Renal cortex interstitium (tissue), 11 donors: ENCODE data around the gene ADCY5. TPM values are rescaled to one million over a fixed set of nuclear protein-coding genes. Genes with fewer than 3 reads are reported as not detected.

ENCODE experiments used
- DNase-seq, 11 donors: peaks; one replicate each; pipeline ENCODE4 v3.0.0-alpha.2; 2013; ENCODE audit warnings: low read depth in 9 of 11, low spot score in 4 of 11; ENCODE audit errors: extremely low read depth in 1 of 11
- polyA plus RNA-seq, 3 donors: library from polyadenylated mRNA; unstranded; fragments of 120-200 nt; gene quantifications; one replicate each; pipeline ENCODE4 v1.2.1, GENCODE V29; 2013; ENCODE audit not compliant: insufficient read length in 3 of 3

Gene ADCY5
- polyA plus RNA-seq, 3 donors, result 10.0 to 11.7 (median 10.9) TPM

DNA sequence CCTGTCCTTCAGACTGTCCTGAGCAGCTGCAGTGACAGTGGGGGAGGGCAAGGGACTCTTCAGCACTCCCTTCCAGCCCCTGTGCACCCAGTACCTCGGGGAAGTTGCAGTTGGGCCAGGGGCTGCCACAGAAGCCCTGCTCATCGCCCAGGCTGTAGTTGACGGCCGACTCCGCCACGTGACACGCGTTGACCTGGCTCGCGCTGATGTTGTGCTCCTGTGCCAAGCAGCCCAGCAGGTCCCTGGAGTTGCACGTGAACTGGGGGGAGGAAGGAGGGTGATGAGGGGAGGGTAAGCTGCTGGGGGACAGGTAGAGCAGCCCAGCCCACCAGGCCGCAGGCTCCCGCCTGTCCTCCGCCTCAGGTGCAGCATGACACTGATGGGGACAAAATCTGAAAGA lies 145.9 kb downstream of the ADCY5 start:
- DNase-seq, result no peak

DNA sequence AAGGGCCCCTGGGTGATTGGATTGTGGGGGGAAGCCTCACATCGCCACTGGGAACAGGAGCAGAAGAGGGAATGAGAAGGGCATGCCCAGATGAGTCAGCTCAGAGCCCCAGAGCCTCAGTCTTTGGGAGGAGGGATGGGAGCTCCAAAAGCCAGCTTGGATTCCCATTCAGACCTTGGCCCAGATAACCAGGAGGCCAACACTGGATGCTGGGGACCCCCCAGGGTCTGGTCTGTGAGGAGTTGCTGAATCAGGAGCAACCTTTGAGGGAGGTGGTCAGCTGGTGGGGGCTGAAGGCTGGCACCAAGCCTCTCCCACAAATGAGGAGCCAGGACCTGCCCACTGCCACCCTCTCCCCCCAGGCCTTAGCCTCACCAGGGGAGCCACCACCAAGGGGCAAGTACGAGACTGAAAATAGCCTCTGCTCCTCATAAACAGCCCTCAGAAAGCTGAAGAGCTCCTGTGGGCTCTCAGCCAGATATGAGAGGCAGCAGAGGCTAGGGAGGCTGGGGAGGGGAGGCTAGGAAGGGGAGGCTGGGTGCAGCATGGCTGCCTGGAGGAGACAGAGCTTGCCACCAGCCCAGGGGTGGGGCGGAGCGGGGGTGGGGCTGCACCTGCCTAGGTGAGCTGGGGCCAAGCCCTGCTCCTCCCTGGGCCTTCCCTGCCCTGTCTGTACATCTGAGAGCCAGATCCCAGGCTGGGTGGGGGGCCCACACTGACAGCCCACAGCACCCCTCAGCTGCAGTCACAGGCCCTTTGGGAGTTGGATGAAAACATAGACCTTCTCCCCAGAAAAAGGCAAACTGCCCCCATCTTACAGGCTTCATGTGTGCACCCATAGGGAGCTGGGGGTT lies 147.3 kb downstream of the ADCY5 start:
- no peak for DNase-seq

DNA sequence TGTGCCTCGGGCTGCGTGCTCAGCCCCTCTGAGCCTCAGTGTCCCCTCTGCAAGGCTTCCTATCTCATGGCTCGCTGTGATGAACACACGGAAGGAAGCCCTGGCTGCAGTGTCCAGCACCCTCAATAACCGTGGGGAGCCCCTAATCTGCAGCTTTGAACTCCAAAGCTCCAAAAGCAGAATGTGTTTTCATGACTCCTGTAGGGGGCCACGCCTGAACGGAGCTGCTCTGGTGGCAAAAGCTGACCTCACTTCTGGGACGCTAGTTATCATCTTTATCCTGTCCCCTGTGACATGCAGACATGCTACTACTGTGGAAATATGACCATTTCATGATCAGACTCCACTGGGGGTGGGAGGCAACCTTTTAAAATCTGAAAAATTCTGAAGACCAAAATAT lies 148.3 kb downstream of the ADCY5 start:
- no peak for DNase-seq

DNA sequence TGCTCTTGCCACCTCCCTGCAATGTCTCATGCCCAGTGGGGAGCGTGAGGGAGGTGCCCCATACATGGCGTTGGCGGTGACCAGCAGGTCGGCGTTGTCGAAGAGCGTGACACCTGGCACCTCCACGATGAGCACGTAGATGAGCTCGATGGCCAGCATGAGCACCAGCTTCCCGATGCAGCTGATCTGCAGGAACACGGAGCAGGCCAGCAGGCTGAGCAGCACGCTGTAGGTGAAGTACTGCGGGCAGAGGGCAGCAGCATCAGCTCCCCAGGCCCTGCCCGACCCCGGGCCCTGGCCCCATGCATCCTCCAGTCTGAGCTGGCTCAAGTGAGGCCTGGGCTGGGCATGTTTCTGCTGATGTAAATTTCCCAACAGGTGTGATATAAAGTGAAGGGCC lies 148.8 kb downstream of the ADCY5 start:
- no peak for DNase-seq

DNA sequence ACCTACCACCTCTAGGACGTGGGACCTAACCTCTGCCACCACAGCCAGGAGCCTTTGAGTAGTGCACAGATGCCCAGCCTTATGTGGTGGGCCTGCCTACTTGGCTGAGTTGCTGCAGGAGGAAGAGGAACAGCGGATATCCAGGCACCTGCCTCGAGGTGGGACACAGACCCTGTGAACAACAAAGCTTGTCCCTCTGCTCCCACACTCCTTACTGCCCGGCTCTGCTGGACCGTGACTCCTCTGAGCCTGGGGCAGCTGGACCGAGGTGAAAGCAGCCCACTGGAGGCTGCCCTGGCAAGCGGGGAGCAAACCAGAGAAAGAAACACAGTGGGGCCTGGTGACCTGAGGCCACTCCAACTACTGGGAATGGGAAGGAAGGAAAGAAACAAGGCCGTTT lies 149.3 kb downstream of the ADCY5 start:
- DNase-seq, result no peak

DNA sequence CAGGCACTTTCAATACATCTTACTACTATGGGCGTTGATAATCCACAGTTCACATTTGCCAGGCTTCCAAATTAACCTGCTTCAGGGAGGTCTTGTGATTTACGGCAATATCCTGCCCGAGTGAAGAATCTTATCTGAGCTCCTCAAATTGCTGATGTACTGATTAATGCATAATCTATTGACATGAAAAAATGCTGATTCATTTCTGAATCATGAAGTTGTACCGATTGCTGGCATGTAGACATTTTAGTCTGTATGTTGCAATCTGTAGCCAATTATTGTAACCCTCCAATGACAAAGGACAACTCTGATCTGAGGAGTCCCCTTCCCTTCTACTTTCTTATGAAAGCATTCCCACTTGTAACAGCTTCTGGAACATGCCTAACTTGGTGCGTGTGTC lies 150.0 kb downstream of the ADCY5 start:
- no peak for DNase-seq

DNA sequence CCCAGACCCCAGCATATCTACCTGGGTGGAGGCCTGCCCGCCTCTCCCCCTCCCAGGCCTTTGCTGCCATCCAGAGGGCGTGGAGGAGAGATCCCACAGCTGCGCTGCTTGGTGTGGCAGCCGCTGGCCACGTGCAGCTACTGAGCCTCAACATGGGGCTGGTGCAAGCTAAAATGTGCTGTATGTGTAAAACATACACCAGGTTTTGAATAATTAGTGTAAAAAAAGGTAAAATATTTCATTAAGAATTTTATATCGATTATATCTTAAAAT lies 151.3 kb downstream of the ADCY5 start:
- no peak for DNase-seq

DNA sequence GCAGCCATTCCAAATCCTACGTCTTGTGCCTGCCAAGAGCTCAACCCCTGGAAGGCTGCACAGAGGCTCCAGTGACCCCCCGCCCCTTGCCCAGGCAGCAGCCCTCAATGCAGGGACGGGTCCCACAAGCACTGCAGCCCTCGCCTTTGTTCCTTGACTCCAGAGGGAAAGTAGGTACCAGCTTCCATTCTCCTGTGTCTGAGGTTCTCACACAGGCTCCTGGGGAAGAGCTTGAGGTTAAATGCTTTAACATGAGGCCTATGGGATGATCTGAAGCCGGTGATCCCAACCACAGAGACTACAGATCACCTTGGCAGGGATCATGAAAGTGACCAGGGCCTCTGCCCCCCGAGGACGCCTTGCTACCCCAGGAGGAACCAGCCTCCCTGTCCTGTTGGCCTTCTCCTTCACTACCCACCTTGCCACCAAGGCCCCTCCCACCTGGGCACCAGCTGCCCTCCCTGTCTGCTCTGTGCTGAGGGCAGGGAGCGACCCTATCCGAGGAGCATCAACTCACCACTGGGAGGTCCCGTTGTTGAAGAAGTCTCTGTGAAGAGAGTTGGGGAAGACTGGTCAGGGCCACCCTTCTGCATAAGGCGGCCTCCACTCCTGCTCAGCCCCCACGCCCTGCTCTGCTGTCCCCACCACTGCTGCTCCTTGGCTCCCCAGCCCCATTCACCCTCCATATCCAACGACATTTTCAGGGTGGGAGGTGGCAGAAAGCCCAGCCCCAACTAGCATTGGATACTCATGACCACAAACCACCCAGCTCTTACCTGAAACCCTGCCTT lies 151.9 kb downstream of the ADCY5 start:
- DNase-seq, result no peak

DNA sequence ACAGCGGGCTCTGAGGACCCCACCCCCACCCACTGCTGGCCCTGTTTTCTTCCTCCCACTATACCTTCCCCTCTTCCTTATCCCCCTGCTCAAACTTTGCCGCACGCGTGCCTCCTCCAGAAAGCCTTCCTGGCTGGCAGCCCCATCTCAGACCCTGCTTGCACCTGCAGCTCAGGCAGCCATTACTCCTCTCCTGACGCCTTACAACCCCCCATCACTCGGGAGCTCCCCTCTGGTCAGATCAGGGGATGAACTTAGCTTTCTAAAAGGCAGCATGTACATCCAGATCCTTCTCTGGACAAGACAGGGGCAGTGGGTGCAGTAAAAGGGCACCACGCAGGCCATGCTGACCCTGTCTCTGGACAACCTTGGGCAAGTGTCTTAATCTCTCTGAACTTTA lies 152.6 kb downstream of the ADCY5 start:
- no peak for DNase-seq

DNA sequence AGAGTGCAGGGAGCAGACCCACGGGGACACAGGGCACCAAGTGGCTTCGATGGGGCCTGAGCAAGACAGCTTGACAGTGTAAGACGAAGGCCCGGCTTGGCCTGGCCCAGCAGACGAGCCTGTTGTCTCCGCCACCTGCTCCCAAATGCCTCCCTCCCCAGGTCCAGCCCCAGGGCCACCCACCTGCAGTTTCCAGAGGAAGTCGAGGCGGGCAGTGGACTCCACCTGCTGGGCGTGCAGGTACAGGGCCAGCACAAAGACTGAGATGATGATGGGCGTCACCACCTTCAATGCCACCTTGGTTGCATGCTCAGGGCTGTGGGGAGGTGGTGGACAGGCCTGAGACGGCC lies 153.0 kb downstream of the ADCY5 start:
- DNase-seq, result no peak

DNA sequence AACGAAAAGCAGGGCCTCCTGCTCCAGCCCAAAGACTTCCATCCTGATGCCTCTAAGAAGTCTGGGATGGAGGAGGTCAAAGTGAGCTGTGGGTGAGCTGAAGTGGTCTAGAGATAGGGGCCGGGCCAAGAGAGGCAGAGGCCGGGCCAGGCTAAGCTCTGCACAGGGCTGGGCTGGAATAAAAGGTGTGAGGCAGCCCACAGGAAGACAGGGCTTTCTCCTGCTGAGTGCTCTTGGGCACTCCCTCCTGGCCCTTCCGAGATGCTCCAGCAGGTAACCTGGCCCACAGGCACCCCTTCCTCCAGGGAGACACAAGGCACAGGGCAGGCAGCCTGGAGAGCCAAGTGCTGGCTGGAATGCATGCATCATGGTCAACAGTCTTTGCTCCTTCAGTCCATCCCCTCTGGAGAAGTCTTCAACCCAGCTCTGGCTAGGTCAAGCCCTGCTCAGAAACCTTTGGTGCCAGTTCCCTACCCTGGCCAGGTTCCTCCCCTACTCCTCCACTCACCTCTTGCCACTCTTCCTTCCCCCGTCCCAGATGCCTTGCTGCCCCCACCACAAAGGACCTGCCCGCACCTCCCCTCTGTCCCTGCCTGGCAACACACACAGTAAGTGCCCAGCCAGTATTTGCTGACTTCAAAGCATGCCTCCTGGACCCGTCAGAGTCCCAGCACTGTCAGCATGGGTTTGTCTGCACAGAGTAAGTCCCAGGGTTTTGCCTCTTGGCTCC lies 153.6 kb downstream of the ADCY5 start:
- DNase-seq, result no peak

DNA sequence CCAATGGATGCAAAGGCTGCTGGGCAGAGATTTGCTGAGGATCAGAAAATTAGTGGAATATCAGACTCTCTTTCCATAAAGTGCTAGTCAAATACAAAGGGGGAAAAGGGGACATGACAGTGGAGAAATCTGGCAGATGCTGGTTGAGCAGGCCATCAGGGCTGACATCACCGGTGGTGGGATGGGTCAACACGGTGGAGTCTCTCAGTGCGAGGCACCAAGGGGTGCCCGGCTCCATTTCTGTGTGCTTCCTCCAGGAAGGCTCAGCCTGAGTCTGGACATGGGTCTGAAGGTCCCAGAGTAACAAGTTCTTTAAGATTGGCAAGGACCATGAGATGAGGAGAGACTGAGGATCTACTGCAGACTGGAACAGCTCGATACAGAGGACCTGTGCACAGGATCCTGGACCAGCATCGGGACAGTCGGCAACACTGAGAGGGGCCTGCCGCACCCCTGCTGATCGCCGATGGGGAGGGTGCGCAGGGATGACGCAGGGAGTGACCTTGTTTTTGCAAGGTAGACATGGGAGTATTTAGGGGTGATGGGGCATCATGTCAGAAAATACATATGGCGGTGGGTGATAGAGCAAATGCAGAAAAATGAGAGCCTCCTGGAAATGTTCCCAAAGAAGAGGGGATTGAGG lies 154.5 kb downstream of the ADCY5 start:
- no peak for DNase-seq

DNA sequence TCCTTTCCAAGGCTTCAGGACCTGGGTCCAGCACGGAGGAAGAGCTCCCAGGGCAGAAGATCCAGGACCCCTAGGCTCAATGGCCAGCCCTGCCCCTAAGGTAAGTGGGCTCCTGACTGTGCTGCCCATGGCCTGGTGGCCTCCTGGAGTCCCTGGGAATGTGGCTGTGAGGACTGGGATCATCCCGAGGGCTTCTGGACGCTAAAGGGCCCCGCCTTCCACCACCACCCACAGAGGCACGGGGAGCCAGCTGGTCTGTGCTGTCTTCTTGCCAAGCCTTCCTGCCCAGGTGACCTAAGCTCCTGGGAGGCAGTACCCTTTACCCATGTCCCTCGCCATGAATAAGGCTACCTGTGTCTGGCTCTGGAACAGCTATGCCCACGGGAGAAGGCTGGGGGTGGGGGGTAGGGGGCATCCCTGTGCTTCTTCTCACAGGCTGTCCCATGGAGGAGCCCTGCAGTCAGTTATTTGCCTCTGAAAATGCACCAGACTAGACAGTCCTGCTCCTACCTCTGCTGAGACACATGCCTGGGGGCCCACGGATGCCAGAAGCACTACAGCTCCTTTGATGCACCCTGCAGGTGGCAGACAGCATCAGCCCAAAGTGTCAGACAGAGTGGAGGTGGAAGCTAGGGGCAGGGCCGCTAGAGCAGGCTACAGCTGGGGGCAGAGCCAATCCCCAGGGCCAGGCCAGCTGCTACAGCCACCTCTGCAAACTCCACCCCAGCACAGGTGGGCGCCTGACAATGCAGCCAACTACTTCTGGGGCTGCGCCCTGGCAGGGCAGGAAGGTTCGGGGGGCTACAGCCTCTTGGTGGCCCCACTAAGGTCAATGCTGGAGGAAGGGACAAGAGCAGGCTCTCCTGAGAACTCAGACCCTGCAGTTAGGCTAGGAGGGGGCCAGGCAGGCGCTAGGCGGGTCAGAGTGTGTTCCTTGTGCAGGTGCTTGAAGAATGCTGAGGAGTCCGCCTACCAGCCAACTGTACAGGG lies 156.3 kb downstream of the ADCY5 start:
- no peak for DNase-seq

DNA sequence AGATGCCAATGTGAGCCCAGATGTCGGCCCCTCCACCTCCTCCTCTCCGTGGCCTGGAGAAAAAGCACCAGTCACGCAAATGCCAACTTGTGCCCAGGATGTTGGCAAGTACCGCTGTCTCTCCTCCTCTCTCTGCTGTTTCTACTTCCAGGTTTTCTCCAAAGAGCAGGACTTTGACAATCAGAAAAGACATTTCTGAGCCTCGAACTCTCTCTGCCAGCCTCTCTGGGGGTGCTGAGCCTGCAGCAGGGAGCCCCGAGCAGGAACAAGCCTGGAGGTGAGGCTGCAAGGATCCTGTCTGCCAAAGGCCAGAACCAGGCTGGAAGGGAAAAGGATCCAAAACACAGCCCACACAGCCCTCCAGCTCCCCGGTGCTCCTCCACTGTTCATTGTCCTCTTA lies 157.5 kb downstream of the ADCY5 start:
- DNase-seq, result no peak

DNA sequence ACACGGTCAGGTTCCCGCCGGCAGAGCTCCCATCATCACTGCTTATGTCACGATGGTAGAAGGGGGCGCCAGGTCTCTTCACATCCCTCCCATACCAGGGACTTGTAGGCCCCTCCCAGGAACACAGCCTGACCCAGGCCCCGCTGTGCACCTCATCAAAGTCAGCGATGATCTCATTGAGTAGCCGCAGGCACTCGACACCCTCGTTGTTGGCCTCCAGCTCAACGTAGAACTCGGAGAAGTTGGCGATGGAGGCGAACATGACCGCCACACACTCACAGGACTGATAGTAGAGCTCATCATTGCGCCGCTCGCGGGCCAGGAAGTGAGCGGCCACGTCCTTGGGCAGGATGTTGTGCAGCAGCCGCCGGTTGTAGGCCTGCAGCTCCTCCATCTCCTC lies 157.9 kb downstream of the ADCY5 start:
- no peak for DNase-seq

DNA sequence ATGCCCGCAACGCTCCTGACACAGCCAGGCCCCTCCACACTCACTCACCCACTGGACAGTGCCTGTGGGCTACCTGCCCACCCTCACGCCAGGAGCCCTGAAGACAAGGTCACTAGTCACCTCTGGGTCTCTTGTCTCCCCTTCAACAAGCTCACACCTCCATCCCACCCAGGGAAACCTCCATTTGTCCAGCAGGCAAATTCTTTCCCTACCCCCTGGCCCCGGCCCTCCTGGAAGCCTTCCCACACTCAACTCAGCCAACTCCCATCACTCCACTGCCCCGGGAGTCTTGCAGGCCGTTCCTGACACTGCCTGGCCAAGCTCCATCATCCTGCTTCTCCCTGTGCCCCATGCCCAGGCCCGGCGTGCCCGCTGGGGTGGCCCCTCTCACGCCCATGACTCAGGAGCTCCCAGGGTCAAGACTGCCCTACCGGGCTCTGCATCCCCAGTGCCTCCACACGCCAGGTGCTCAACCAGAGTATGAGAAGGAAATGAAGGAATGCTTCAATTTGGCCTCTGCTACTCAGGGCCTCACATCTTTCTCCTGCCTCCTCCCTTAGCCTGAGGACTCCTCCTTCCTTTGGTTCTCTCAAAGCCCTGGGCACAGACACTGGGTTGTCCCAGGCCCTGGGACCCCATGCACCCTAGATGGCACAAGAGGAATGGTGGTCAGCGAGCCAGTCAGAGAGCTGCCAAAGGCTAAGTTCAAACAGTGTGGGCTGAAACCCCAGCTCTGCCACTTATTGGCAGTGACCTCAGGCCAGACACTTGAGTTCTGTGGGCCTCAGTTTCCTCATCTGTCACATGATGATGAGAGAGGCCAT lies 158.6 kb downstream of the ADCY5 start:
- DNase-seq, result no peak

DNA sequence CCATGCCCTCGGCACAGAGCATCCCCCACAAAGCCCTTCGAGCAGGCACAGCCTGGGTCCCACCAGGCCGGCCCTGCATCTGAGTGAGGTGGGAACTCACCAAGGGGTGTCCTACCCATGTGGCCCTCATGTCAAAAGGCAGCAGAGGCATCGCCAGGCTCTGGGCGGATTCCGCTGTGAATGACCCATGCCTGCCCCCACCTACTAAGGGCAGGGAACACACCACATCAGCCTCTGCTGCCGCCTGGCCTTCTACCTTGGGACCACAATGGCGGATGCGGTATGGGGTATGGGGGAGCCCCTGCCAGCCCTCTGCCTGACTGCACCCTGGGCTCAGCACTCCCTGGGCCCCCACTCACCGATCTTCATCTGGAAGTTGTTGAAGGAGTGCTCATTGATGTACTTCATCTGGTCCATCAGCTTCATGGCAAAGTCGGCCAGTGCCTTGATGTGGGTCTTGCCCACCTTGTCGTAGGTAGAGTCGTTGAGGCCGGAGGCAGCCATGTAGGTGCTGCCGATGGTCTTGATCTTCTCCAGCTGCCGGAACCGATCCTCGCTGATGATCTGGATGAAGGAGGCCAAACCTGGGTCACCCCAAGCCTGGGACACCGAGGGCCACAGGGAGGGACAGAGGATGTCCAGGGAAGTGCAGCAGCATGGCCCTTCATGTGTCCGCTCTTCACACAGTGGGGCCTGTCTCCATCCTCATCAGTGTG lies 159.3 kb downstream of the ADCY5 start:
- DNase-seq, result no peak
